ENCODE measurements around the gene NFKBIE.

GRCh38 chr6:44273617-44274016 is 8.3 kb upstream of the NFKBIE start:
- TF ChIP-seq ID3 (CRISPR knock-in tag; IDR thresholded peaks at IDR 0.05) (no peak), ID3 (tag; IDR thresholded peaks at IDR 0.05) (no peak), JUNB (CRISPR knock-in tag; conservative IDR thresholded peaks at IDR 0.05) (no peak), RBBP5 (IDR thresholded peaks at IDR 0.05; ENCODE audit: borderline replicate concordance, insufficient read depth, low read length, poor library complexity, severe bottlenecking) (no peak), ZBTB49 (CRISPR knock-in tag; IDR thresholded peaks at IDR 0.05; ENCODE audit: borderline replicate concordance) (no peak), CREM (IDR thresholded peaks at IDR 0.05; ENCODE audit: low read depth) (no peak)
